Stimulated activated naive CD8-positive, alpha-beta T cell treated with anti-CD3 and anti-CD28 coated beads, Interleukin-15, Interleukin-2, amounts not matched to agents 100 ng/mL and 50 ng/mL, for 24 hours (primary cell): Measurements from ENCODE around the gene HSFX2.
"Not testable (repeated sequence)": the region's sequence is repeated elsewhere in the genome, so short reads cannot be mapped to it uniquely, and the experiment has no call there.

ENCODE experiments used
- H3K27ac Mint-ChIP-seq: one replicate; pipeline ENCODE4 v1.8.0; 2021; ENCODE audit warnings: mild to moderate bottlenecking, mixed read lengths
- H3K27me3 Mint-ChIP-seq: one replicate; pipeline ENCODE4 v1.8.0; 2021; ENCODE audit warnings: mixed read lengths
- H3K36me3 Mint-ChIP-seq: one replicate; pipeline ENCODE4 v1.8.0; 2021; ENCODE audit warnings: low read depth, mixed read lengths
- H3K4me1 Mint-ChIP-seq: one replicate; pipeline ENCODE4 v1.8.0; 2021; ENCODE audit warnings: low read depth, mixed read lengths
- H3K4me3 Mint-ChIP-seq: one replicate; pipeline ENCODE4 v1.8.0; 2021; ENCODE audit warnings: mild to moderate bottlenecking, mixed read lengths
- H3K9me3 Mint-ChIP-seq: one replicate; pipeline ENCODE4 v1.8.0; 2021; ENCODE audit warnings: mixed read lengths

HSFX2 gene

GRCh38 chrX:149567621-149568417 is 27.3 kb downstream of the HSFX2 start:
- Mint-ChIP-seq H3K27me3 (peaks cover 4% of the 10 kb centered on the region), H3K27ac (no peak overlapping the region), H3K36me3 (no peaks in the 10 kb centered on the region), H3K4me3 (no peak overlapping the region), H3K4me1 (peaks cover 9% of the 10 kb centered on the region), H3K9me3 (no peaks in the 10 kb centered on the region)

DNA sequence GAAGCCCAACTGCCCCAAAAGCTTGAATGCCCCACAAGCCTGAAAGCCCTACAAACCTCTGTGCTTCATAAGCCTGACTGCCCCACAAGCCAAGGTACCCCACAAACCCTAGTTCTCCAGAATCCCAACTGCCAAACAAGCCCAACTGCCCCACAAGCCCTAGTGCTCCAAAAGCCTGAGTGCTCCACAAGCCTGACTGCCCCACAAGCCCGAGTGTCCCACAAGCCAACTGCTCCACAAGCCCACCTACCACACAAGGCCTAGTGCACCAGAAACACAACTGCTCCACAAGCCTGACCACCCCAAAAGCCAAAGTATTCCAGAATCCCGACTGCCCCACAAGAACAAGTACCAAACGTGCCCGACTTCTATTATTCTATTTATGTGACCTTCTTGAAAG is 31.8 kb downstream of the HSFX2 start:
- H3K4me1 Mint-ChIP-seq = no peaks in the 10 kb centered on the region
- no peaks in the 10 kb centered on the region for H3K27me3 Mint-ChIP-seq
- no peak overlapping the region for H3K27ac Mint-ChIP-seq
- H3K36me3 Mint-ChIP-seq = no peaks in the 10 kb centered on the region
- no peak overlapping the region for H3K4me3 Mint-ChIP-seq
- H3K9me3 Mint-ChIP-seq = no peaks in the 10 kb centered on the region

DNA sequence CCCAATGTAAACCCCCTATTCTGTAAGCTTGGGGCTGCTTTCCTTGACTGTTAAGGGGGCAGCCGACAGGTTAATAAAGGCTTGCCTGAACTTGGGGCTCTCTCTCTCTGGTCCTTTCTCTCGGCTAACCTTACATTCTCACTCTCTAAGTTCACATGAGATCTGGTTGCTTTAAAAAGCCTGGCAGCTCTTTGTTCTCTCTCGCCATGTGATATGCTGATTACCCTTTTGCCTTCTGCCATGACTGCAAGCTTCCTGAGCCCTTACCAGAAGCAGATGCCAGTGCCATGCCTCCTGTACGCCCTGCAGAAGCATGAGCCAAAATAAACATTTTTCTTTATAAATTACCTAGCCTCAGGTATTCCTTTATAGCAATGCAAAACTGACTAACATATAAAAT is 39.9 kb downstream of the HSFX2 start:
- H3K27me3 Mint-ChIP-seq = not testable (repeated sequence)

DNA sequence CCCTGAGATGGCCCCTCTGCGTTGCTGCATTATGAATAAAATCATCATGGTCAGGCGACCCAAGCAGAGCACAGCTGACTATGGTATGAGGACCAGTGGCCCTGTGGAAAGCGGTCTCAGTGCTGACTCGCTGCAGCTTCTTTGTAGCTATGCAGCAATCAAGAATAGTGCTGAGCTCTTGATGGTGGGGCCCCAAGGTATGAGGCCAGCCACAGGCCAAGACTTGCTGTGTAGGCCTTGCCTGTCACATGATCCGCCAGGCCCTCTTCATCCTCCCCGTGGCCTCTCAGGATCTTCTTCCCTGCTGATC is 43.2 kb downstream of the HSFX2 start:
- not testable (repeated sequence) for H3K27ac Mint-ChIP-seq, H3K9me3 Mint-ChIP-seq, H3K36me3 Mint-ChIP-seq, H3K4me3 Mint-ChIP-seq, H3K27me3 Mint-ChIP-seq, H3K4me1 Mint-ChIP-seq

More for the DNA sequence above, 39.9 kb downstream of the HSFX2 start:
- not testable (repeated sequence) for H3K4me3 Mint-ChIP-seq, H3K27ac Mint-ChIP-seq, H3K9me3 Mint-ChIP-seq, H3K4me1 Mint-ChIP-seq, H3K36me3 Mint-ChIP-seq

DNA sequence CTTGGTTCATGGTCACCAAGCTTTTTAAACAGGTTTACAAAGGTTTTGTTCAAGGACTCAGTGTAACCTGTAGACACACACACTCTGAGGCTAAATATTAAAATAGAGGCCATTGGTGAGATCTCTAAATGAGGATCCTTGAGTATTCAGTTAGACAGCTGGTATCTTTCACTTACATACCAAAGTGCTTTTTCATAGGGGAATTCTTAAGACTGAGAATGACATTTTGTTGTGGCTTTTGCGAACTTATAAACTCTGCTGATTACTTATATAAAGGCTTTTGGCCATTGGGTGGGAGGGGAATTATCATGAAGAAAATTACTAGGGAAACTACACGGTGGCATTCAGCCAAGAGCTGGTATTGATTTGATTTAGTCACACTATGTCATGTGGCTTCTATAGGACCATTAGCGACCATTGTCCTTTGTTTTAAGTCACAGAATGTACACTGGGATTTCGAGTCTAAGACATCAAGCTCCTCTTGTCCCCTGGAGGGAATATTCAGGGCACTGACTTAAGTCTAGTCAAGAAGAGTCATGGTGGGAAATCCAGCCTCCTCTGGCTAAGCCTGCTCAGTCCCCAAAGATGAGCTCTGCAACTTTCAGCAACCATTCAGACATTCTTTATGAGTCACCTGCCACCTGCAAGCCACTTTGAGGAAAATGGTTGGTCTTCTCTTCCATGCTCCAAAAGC is 43.7 kb downstream of the HSFX2 start:
- H3K27ac Mint-ChIP-seq, H3K36me3 Mint-ChIP-seq, H3K27me3 Mint-ChIP-seq, H3K4me1 Mint-ChIP-seq, H3K4me3 Mint-ChIP-seq, H3K9me3 Mint-ChIP-seq: not testable (repeated sequence)

DNA sequence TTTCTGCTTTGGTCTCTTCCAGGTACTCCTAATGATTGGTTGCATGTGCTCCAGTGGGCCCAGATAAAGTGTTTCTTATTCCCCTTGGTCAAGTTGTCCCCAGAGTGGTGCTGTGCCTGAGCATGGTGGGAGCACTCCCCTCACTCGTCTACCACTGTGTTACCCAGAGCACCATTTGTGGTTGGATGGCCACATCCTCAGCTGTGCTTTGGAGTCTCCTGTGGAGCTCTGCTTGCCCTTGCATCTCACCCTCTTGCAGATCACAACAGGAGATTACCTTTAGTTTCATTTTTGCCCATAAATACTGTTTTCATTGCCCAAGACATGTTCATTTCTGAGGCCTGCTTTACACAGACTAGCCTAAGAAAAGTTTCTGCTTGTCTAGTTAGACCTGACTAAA is 44.7 kb downstream of the HSFX2 start:
- H3K9me3 Mint-ChIP-seq, H3K4me1 Mint-ChIP-seq, H3K27ac Mint-ChIP-seq, H3K4me3 Mint-ChIP-seq, H3K36me3 Mint-ChIP-seq, H3K27me3 Mint-ChIP-seq: not testable (repeated sequence)

GRCh38 chrX:149549701-149550100 is 45.4 kb downstream of the HSFX2 start, which contains the start of gene HSFX3:
TSS of gene HSFX3 (minus strand) at chrX:149549924. CDS start at chrX:149549852, 72 bp downstream.
- H3K27ac Mint-ChIP-seq = not testable (repeated sequence)

GRCh38 chrX:149547782-149548181 is 47.3 kb downstream of the HSFX2 start:
- not testable (repeated sequence) for H3K4me3 Mint-ChIP-seq, H3K27ac Mint-ChIP-seq, H3K36me3 Mint-ChIP-seq, H3K4me1 Mint-ChIP-seq, H3K9me3 Mint-ChIP-seq, H3K27me3 Mint-ChIP-seq

More at GRCh38 chrX:149549701-149550100, 45.4 kb downstream of the HSFX2 start, which contains the start of gene HSFX3:
- not testable (repeated sequence) for H3K27me3 Mint-ChIP-seq, H3K4me1 Mint-ChIP-seq, H3K9me3 Mint-ChIP-seq, H3K36me3 Mint-ChIP-seq, H3K4me3 Mint-ChIP-seq

DNA sequence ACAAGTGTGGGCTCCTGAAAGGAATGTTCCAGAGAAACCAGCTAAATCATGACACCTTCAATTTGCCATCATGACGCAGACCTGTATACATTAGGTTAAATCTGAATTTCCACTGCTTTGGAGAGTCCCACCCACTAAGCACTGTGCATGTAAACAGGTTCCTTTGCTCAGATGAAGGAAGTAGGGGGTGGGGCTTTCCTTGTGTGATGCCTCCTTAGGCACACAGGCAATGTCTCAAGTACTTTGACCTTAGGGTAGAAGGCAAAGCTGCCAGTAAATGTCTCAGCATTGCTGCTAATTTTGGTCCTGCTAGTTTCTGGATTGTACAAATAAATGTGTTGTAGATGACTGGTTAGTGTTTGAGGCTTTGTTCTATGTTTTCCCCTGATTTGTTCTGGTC is 48.2 kb downstream of the HSFX2 start:
- H3K4me3 Mint-ChIP-seq, H3K4me1 Mint-ChIP-seq, H3K27ac Mint-ChIP-seq, H3K36me3 Mint-ChIP-seq, H3K9me3 Mint-ChIP-seq, H3K27me3 Mint-ChIP-seq: not testable (repeated sequence)

DNA sequence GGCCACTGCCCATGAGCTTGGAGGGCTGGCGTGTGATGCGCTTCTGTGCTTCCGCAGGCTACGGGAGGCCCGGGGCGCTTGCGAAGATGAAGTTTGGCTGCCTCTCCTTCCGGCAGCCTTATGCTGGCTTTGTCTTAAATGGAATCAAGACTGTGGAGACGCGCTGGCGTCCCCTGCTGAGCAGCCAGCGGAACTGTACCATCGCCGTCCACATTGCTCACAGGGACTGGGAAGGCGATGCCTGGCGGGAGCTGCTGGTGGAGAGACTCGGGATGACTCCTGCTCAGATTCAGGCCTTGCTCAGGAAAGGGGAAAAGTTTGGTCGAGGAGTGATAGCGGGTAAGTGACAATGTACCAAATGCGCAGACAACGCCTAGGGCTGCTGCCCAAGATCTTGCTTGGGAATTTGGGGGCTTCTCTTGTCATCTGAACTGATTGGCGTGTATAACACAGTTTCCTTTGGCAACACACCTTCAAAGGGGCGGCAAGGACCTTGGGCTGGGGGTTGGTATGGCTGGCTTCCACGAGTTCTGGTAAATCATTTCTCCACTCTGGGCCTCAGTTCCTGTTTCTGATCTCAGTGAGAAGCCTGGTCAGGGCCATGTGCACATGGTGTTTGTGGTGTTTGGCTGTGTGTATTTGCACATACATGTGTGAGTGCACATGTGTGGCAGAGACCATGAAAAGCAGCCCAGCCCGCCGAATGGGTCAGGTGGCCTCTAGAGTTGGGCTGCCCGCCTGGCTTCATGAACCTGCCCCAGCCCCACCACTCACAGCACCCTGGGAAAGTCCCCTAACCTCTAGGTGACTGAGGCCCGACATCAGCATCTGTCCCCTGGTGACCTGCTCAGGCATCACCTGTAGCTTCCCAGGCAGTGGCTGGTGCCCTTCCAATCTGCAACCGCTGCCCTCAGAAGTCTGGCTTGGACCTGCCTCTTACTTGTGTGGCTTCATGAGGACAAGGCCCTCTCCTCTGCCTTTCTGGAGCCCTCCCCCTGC is 49.3 kb downstream of the HSFX2 start:
- H3K9me3 Mint-ChIP-seq, H3K36me3 Mint-ChIP-seq, H3K4me3 Mint-ChIP-seq, H3K27ac Mint-ChIP-seq, H3K4me1 Mint-ChIP-seq, H3K27me3 Mint-ChIP-seq: not testable (repeated sequence)
